ENCODE results near the gene PLA2G3. TPM values are rescaled to one million over a fixed set of nuclear protein-coding genes. Genes with fewer than 3 reads are reported as not detected.

Gene PLA2G3
- total RNA-seq, 1 experiment from 2014 or later: 18.3 TPM

DNA sequence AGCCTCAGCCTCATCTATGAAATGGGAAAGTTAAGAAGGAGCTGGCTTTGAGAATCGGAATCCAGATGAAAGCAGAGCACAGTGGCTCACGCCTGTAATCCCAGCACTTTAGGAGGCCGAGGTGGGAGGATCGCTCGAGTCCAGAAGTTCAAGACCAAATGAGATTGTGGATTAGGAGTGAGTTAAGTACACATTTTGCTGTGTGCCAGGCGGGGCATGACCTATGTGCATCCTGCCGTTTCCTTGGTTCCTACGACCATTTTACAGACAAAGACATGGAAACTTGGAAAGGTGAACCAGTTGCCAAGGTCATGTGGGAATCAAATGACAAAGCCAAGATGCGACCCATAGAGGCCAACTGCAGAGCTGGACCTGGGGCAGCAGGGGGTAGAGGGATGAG is 4.2 kb downstream of the PLA2G3 start (continued):
- TF ChIP-seq, protein P1, sequence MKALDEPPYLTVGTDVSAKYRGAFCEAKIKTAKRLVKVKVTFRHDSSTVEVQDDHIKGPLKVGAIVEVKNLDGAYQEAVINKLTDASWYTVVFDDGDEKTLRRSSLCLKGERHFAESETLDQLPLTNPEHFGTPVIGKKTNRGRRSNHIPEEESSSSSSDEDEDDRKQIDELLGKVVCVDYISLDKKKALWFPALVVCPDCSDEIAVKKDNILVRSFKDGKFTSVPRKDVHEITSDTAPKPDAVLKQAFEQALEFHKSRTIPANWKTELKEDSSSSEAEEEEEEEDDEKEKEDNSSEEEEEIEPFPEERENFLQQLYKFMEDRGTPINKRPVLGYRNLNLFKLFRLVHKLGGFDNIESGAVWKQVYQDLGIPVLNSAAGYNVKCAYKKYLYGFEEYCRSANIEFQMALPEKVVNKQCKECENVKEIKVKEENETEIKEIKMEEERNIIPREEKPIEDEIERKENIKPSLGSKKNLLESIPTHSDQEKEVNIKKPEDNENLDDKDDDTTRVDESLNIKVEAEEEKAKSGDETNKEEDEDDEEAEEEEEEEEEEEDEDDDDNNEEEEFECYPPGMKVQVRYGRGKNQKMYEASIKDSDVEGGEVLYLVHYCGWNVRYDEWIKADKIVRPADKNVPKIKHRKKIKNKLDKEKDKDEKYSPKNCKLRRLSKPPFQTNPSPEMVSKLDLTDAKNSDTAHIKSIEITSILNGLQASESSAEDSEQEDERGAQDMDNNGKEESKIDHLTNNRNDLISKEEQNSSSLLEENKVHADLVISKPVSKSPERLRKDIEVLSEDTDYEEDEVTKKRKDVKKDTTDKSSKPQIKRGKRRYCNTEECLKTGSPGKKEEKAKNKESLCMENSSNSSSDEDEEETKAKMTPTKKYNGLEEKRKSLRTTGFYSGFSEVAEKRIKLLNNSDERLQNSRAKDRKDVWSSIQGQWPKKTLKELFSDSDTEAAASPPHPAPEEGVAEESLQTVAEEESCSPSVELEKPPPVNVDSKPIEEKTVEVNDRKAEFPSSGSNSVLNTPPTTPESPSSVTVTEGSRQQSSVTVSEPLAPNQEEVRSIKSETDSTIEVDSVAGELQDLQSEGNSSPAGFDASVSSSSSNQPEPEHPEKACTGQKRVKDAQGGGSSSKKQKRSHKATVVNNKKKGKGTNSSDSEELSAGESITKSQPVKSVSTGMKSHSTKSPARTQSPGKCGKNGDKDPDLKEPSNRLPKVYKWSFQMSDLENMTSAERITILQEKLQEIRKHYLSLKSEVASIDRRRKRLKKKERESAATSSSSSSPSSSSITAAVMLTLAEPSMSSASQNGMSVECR (CRISPR knock-in tag; IDR thresholded peaks at IDR 0.05; ENCODE audit: borderline replicate concordance): no peak
- TF ChIP-seq, protein P2, sequence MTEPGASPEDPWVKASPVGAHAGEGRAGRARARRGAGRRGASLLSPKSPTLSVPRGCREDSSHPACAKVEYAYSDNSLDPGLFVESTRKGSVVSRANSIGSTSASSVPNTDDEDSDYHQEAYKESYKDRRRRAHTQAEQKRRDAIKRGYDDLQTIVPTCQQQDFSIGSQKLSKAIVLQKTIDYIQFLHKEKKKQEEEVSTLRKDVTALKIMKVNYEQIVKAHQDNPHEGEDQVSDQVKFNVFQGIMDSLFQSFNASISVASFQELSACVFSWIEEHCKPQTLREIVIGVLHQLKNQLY (CRISPR knock-in tag; IDR thresholded peaks at IDR 0.05): no peak
- TF ChIP-seq ATF1 (CRISPR knock-in tag; IDR thresholded peaks at IDR 0.05): no peak
- TF ChIP-seq, protein P3, sequence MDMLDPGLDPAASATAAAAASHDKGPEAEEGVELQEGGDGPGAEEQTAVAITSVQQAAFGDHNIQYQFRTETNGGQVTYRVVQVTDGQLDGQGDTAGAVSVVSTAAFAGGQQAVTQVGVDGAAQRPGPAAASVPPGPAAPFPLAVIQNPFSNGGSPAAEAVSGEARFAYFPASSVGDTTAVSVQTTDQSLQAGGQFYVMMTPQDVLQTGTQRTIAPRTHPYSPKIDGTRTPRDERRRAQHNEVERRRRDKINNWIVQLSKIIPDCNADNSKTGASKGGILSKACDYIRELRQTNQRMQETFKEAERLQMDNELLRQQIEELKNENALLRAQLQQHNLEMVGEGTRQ (CRISPR knock-in tag; IDR thresholded peaks at IDR 0.05): no peak
- TF ChIP-seq, protein P4, sequence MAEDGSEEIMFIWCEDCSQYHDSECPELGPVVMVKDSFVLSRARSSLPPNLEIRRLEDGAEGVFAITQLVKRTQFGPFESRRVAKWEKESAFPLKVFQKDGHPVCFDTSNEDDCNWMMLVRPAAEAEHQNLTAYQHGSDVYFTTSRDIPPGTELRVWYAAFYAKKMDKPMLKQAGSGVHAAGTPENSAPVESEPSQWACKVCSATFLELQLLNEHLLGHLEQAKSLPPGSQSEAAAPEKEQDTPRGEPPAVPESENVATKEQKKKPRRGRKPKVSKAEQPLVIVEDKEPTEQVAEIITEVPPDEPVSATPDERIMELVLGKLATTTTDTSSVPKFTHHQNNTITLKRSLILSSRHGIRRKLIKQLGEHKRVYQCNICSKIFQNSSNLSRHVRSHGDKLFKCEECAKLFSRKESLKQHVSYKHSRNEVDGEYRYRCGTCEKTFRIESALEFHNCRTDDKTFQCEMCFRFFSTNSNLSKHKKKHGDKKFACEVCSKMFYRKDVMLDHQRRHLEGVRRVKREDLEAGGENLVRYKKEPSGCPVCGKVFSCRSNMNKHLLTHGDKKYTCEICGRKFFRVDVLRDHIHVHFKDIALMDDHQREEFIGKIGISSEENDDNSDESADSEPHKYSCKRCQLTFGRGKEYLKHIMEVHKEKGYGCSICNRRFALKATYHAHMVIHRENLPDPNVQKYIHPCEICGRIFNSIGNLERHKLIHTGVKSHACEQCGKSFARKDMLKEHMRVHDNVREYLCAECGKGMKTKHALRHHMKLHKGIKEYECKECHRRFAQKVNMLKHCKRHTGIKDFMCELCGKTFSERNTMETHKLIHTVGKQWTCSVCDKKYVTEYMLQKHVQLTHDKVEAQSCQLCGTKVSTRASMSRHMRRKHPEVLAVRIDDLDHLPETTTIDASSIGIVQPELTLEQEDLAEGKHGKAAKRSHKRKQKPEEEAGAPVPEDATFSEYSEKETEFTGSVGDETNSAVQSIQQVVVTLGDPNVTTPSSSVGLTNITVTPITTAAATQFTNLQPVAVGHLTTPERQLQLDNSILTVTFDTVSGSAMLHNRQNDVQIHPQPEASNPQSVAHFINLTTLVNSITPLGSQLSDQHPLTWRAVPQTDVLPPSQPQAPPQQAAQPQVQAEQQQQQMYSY (CRISPR knock-in tag; IDR thresholded peaks at IDR 0.05): no peak
- no peak for TF ChIP-seq ZBTB21 (CRISPR knock-in tag; IDR thresholded peaks at IDR 0.05; ENCODE audit: borderline replicate concordance)
- TF ChIP-seq, protein P5, sequence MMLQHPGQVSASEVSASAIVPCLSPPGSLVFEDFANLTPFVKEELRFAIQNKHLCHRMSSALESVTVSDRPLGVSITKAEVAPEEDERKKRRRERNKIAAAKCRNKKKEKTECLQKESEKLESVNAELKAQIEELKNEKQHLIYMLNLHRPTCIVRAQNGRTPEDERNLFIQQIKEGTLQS (CRISPR knock-in tag; conservative IDR thresholded peaks at IDR 0.05): no peak
- TF ChIP-seq ZNF396 (CRISPR knock-in tag; IDR thresholded peaks at IDR 0.05; ENCODE audit: borderline replicate concordance): no peak
- TF ChIP-seq ZNF219 (CRISPR knock-in tag; IDR thresholded peaks at IDR 0.05; ENCODE audit: borderline replicate concordance): no peak
- TF ChIP-seq SMAD3 (CRISPR knock-in tag; IDR thresholded peaks at IDR 0.05; ENCODE audit: borderline replicate concordance): no peak
- no peak for TF ChIP-seq ETV6 (CRISPR knock-in tag; IDR thresholded peaks at IDR 0.05)

DNA sequence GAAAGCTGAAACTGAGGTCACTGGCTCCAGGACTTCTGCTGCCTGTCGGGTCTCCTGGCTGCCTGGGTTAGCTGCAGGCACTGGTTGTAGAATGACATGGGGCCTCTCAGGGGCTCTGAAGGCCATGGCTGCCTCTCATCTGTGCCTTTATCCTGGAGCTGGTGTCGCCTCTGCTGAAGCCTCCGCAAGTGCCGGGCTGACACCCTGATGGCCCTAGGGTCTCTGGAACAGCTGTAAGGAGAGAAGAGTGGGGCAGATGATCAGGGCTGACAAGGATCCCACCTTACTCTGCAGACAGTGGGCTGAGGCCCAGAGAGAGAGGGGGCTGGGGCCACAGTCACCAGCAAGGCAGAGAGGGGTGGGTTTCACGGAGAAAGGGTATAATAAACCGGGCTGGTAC is 4.6 kb downstream of the PLA2G3 start:
- Mint-ChIP-seq H3K36me3 (peaks cover 23% of the 10 kb centered on the region), H3K9me3 (no peaks in the 10 kb centered on the region), H3K4me1 (peaks cover 17% of the 10 kb centered on the region), H3K4me3 (no peak overlapping the region), H3K27ac (no peak overlapping the region), H3K27me3 (ENCODE audit: low read depth) (no peaks in the 10 kb centered on the region)
- no peak for DNase-seq (ENCODE audit: low spot score)
- ChIA-PET POLR2A (no interaction called here), CTCF (interaction anchor here (1.3 to 1.5 kb wide), 2 partner anchors 13 to 31 kb away, joined by 3 to 5 read pairs; no protein-coding TSS in a partner anchor)
- TF ChIP-seq, protein P6, sequence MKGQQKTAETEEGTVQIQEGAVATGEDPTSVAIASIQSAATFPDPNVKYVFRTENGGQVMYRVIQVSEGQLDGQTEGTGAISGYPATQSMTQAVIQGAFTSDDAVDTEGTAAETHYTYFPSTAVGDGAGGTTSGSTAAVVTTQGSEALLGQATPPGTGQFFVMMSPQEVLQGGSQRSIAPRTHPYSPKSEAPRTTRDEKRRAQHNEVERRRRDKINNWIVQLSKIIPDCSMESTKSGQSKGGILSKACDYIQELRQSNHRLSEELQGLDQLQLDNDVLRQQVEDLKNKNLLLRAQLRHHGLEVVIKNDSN (CRISPR knock-in tag; IDR thresholded peaks at IDR 0.05): no peak
- TF ChIP-seq, protein P7, sequence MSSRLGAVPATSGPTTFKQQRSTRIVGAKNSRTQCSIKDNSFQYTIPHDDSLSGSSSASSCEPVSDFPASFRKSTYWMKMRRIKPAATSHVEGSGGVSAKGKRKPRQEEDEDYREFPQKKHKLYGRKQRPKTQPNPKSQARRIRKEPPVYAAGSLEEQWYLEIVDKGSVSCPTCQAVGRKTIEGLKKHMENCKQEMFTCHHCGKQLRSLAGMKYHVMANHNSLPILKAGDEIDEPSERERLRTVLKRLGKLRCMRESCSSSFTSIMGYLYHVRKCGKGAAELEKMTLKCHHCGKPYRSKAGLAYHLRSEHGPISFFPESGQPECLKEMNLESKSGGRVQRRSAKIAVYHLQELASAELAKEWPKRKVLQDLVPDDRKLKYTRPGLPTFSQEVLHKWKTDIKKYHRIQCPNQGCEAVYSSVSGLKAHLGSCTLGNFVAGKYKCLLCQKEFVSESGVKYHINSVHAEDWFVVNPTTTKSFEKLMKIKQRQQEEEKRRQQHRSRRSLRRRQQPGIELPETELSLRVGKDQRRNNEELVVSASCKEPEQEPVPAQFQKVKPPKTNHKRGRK (CRISPR knock-in tag; IDR thresholded peaks at IDR 0.05; ENCODE audit: borderline replicate concordance): no peak
- TF ChIP-seq, protein P8, sequence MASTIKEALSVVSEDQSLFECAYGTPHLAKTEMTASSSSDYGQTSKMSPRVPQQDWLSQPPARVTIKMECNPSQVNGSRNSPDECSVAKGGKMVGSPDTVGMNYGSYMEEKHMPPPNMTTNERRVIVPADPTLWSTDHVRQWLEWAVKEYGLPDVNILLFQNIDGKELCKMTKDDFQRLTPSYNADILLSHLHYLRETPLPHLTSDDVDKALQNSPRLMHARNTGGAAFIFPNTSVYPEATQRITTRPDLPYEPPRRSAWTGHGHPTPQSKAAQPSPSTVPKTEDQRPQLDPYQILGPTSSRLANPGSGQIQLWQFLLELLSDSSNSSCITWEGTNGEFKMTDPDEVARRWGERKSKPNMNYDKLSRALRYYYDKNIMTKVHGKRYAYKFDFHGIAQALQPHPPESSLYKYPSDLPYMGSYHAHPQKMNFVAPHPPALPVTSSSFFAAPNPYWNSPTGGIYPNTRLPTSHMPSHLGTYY (CRISPR knock-in tag; IDR thresholded peaks at IDR 0.05): no peak
- no peak for TF ChIP-seq ZNF317 (CRISPR knock-in tag; IDR thresholded peaks at IDR 0.05; ENCODE audit: borderline replicate concordance, low read depth)
- no peak for TF ChIP-seq JUN (CRISPR knock-in tag; IDR thresholded peaks at IDR 0.05)
- no peak for TF ChIP-seq TP53 (CRISPR knock-in tag; IDR thresholded peaks at IDR 0.05)
- no peak for TF ChIP-seq KAT7 (CRISPR knock-in tag; IDR thresholded peaks at IDR 0.05; ENCODE audit: borderline replicate concordance)
- no peak for TF ChIP-seq SMAD3 (CRISPR knock-in tag; IDR thresholded peaks at IDR 0.05; ENCODE audit: borderline replicate concordance)
- ATAC-seq: no peak

Data from WTC11 (cell line).